PC-3 (cell line): Measurements from ENCODE around the gene ZNF423. TPM values are rescaled to one million over a fixed set of nuclear protein-coding genes. Genes with fewer than 3 reads are reported as not detected.

Source experiments
- ATAC-seq: fragments of 200-7000 bp; cut with Tn5 transposase; 2 replicates; pipeline ENCODE4 v1.9.1; 2020; ENCODE audit warnings: mild to moderate bottlenecking, moderate library complexity
- BruUV-seq: library from RNA; stranded (reverse); fragments of 400-500 nt; replicated peaks from 2 replicates; lab custom pipeline; 2021; lab: Mats Ljungman, UMichigan
- CTCF ChIA-PET: fragments of 300-600 bp; sonication (Branson Sonifier 250); formaldehyde crosslinking; loops from one replicate; lab custom pipeline; 2022; ENCODE audit warnings: antibody characterized with exemption; lab: Charles Lee
- POLR2A ChIA-PET: fragments of 300-600 bp; sonication (Branson Sonifier 250); formaldehyde crosslinking; loops from one replicate; lab custom pipeline; 2022; ENCODE audit warnings: antibody characterized with exemption; ENCODE audit not compliant: unreplicated experiment; lab: Charles Lee
- DNase-seq: peaks from one replicate; pipeline ENCODE4 v3.0.0-alpha.2; 2015
- H2AFZ ChIP-seq: fragments of 300-600 bp; sonication (generic); 2 replicates; pipeline ENCODE4 v1.6.0; 2016; ENCODE audit warnings: antibody characterized with exemption, low read length
- H3F3A ChIP-seq: fragments of 300-600 bp; sonication (generic); one replicate; pipeline ENCODE4 v1.6.0; 2017; ENCODE audit warnings: antibody characterized with exemption, low read length, control low read depth, mild to moderate bottlenecking; ENCODE audit not compliant: unreplicated experiment
- H3K27ac ChIP-seq: fragments of 300-600 bp; sonication (generic); 2 replicates; pipeline ENCODE4 v1.5.1; 2016; ENCODE audit warnings: mild to moderate bottlenecking, low read length
- H3K27me3 ChIP-seq: fragments of 300-600 bp; sonication (generic); 2 replicates; pipeline ENCODE4 v1.6.1; 2016; ENCODE audit warnings: low read length, mixed read lengths
- H3K36me3 ChIP-seq: fragments of 300-600 bp; sonication (generic); 2 replicates; pipeline ENCODE4 v1.6.1; 2016; ENCODE audit warnings: low read depth, mixed run types, low read length, mixed read lengths
- H3K4me1 ChIP-seq: fragments of 300-600 bp; sonication (generic); 2 replicates; pipeline ENCODE4 v1.5.1; 2016; ENCODE audit warnings: low read length; ENCODE audit not compliant: insufficient read depth
- H3K4me2 ChIP-seq: fragments of 300-600 bp; sonication (generic); 2 replicates; pipeline ENCODE4 v1.6.0; 2016; ENCODE audit warnings: low read length
- H3K4me3 ChIP-seq: fragments of 300-600 bp; sonication (generic); 2 replicates; pipeline ENCODE4 v1.5.1; 2016; ENCODE audit warnings: mild to moderate bottlenecking, low read length, mixed read lengths
- H3K79me2 ChIP-seq: fragments of 300-600 bp; sonication (generic); 2 replicates; pipeline ENCODE4 v1.6.1; 2017; ENCODE audit warnings: low read length, mixed read lengths
- H3K9ac ChIP-seq: fragments of 300-600 bp; sonication (generic); 2 replicates; pipeline ENCODE4 v1.6.0; 2016; ENCODE audit warnings: mild to moderate bottlenecking, low read length
- H3K9me2 ChIP-seq: fragments of 300-600 bp; sonication (generic); replicated peaks from 2 replicates; pipeline ENCODE4 v1.6.1; 2016; ENCODE audit warnings: mixed run types, low read length, mixed read lengths
- H3K9me3 ChIP-seq: fragments of 300-600 bp; sonication (generic); 2 replicates; pipeline ENCODE4 v1.6.1; 2016; ENCODE audit warnings: low read length, mixed read lengths
- H4K20me1 ChIP-seq: fragments of 300-600 bp; sonication (generic); 2 replicates; pipeline ENCODE4 v1.6.1; 2016; ENCODE audit warnings: low read length, mixed read lengths
- EZH2 ChIP-seq: fragments of 300-600 bp; sonication (generic); IDR thresholded peaks from one replicate; pipeline ENCODE4 v1.6.1; 2017; ENCODE audit warnings: antibody characterized with exemption, mild to moderate bottlenecking, low read length; ENCODE audit not compliant: unreplicated experiment
- EZH2phosphoT487 ChIP-seq: fragments of 300-600 bp; sonication (generic); IDR thresholded peaks from 2 replicates; pipeline ENCODE4 v1.6.1; 2018; ENCODE audit warnings: mild to moderate bottlenecking, antibody characterized with exemption, low read length, borderline replicate concordance
- intact Hi-C: fragments of 100-400 bp; cut with micrococcal nuclease; formaldehyde crosslinking; loops from 2 replicates; pipeline ENCODE4 v1.9.0; 2023
- total RNA-seq: library from RNA; depleted of rRNA; stranded (reverse); fragments of >200 nt; gene quantifications from 2 replicates; pipeline ENCODE4 v1.2.3, GENCODE V29; 2014
- TF ChIP-seq, protein P1 (sequence below): fragments of 300-600 bp; sonication (generic); conservative IDR thresholded peaks from 2 replicates; pipeline ENCODE4 v1.5.1; 2017; ENCODE audit warnings: antibody characterized with exemption, low read depth, mild to moderate bottlenecking, low read length

Gene ZNF423
- total RNA-seq, 1 experiment from 2014 or later = not detected

DNA sequence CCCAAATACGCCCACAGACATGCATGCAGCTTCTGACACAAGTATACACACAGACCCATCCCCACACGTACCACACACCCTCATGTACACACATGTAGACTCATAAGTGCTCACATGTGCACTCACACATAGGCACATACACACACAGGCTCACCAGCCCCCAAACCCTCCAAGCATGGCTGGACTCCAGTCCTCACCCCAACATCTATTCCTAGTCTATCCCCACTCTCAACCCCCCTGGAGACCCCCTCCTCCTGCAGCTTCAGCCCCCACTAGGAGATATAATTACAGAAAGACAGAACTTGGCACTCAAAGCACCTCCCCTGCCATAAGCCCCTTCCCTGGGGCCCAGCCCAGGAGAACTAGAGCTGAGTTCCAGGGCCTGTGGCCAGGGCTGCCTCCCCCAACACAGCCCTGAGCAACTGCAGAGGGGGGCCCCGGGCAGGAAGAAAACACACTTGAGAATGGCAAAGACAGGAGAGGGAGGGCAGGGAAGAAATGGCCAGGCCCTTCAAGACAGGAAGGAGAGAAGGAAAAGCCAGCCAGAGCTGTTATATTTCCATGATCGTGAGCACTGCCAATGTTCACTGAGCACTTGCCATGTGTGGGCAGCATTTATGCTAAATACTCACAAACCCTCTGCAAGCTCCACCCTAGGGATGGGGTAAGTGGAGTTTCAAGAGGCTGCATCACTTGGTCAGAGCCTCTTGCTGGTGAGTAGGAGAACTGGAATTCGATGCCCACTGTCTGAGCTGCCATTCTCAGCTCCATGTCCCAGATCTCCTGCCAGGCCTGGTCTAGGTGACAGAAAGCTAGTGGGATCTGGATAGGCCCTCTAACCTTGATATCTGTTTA lies 224.5 kb downstream of the ZNF423 start:
- Histone ChIP-seq H3K9me2 (no peaks in the 10 kb centered on the region), H3K4me2 (no peak overlapping the region), H3K9ac (no peak overlapping the region), H3K9me3 (no peaks in the 10 kb centered on the region), H3K36me3 (no peaks in the 10 kb centered on the region), H4K20me1 (no peaks in the 10 kb centered on the region), H2AFZ (no peak overlapping the region), H3K79me2 (no peaks in the 10 kb centered on the region), H3K4me1 (no peaks in the 10 kb centered on the region), H3K27ac (no peak overlapping the region), H3K27me3 (no peaks in the 10 kb centered on the region), H3K4me3 (no peak overlapping the region), H3F3A (no peaks in the 10 kb centered on the region)
- ChIA-PET CTCF (no interaction called here), POLR2A (no interaction called here)
- intact Hi-C loops = no loop called here
- TF ChIP-seq EZH2phosphoT487 (no peak), EZH2 (no peak)
- TF ChIP-seq, protein P1, sequence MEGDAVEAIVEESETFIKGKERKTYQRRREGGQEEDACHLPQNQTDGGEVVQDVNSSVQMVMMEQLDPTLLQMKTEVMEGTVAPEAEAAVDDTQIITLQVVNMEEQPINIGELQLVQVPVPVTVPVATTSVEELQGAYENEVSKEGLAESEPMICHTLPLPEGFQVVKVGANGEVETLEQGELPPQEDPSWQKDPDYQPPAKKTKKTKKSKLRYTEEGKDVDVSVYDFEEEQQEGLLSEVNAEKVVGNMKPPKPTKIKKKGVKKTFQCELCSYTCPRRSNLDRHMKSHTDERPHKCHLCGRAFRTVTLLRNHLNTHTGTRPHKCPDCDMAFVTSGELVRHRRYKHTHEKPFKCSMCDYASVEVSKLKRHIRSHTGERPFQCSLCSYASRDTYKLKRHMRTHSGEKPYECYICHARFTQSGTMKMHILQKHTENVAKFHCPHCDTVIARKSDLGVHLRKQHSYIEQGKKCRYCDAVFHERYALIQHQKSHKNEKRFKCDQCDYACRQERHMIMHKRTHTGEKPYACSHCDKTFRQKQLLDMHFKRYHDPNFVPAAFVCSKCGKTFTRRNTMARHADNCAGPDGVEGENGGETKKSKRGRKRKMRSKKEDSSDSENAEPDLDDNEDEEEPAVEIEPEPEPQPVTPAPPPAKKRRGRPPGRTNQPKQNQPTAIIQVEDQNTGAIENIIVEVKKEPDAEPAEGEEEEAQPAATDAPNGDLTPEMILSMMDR = no peak
- no TSS peak for BruUV-seq
- DNase-seq (no peak), ATAC-seq (no peak)

DNA sequence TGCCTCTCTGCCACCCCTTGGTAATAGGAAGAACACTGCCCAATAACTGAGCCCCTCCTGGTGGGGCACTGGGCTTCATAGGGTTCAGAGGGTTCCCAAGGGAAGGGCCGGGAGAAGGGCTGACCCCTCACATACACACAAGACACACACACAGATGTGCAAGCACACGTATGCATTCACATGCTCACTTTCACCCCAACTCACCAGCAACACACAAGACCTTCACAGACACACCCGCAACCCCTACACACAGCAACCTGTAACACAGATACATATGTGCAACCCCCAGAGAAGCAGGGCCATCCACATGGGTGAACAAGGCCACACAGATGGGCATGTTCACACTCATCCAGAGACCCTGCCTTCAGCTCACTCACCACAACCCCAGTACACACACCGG lies 225.1 kb downstream of the ZNF423 start:
- no peaks in the 10 kb centered on the region for H3K36me3 ChIP-seq
- no peak overlapping the region for H3K9ac ChIP-seq
- H3K4me2 ChIP-seq = no peak overlapping the region
- BruUV-seq = no TSS peak
- no peaks in the 10 kb centered on the region for H3K4me1 ChIP-seq
- H3K9me3 ChIP-seq = no peaks in the 10 kb centered on the region
- ChIA-PET POLR2A (no interaction called here), CTCF (no interaction called here)
- DNase-seq (no peak), ATAC-seq (no peak)
- TF ChIP-seq, protein P1 = no peak
- TF ChIP-seq EZH2phosphoT487 (no peak), EZH2 (no peak)
- intact Hi-C loops = no loop called here
- no peak overlapping the region for H3K4me3 ChIP-seq
- no peaks in the 10 kb centered on the region for H4K20me1 ChIP-seq
- H3K27ac ChIP-seq = no peak overlapping the region
- H2AFZ ChIP-seq = no peak overlapping the region
- H3F3A ChIP-seq = no peaks in the 10 kb centered on the region
- no peaks in the 10 kb centered on the region for H3K79me2 ChIP-seq
- no peaks in the 10 kb centered on the region for H3K27me3 ChIP-seq
- H3K9me2 ChIP-seq = no peaks in the 10 kb centered on the region

DNA sequence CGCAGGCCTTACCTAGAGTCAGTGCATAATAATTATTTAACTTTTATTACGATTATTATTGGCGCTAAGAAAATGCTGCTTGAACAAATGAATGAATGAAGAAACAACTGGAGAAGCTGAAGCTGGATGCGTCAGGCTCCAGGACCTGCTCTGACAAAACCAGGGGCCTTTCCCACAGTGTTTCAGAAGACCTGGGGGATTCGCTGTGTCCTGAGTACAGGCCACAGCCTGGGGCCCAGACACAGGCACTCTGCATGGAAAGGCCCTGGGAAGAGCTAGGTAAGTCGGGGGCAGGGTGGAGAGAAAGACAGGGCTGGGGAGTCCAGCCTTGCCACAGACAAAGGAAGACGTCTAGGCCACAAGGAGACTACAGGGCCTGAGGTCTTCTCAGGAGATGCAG lies 226.1 kb downstream of the ZNF423 start:
- no peak overlapping the region for H3K9ac ChIP-seq
- H3K27me3 ChIP-seq = no peaks in the 10 kb centered on the region
- BruUV-seq = no TSS peak
- ATAC-seq = no peak
- H4K20me1 ChIP-seq = no peaks in the 10 kb centered on the region
- H2AFZ ChIP-seq = no peak overlapping the region
- CTCF ChIA-PET = no interaction called here
- no peaks in the 10 kb centered on the region for H3K9me3 ChIP-seq
- TF ChIP-seq EZH2 = no peak
- TF ChIP-seq, protein P1 = no peak
- TF ChIP-seq EZH2phosphoT487 = no peak
- no peak for DNase-seq
- H3K9me2 ChIP-seq = no peaks in the 10 kb centered on the region
- H3K36me3 ChIP-seq = no peaks in the 10 kb centered on the region
- H3K4me3 ChIP-seq = no peak overlapping the region
- H3K79me2 ChIP-seq = no peaks in the 10 kb centered on the region
- no peak overlapping the region for H3K27ac ChIP-seq
- no peaks in the 10 kb centered on the region for H3F3A ChIP-seq
- no peaks in the 10 kb centered on the region for H3K4me1 ChIP-seq
- POLR2A ChIA-PET = no interaction called here
- intact Hi-C loops = no loop called here
- H3K4me2 ChIP-seq = no peak overlapping the region
